Smooth muscle cell of the brain vasculature (primary cell): ENCODE measurements around the gene PBX3.
"Not testable (repeated sequence)": the region's sequence is repeated elsewhere in the genome, so short reads cannot be mapped to it uniquely, and the experiment has no call there.

Source experiments
- DNase-seq: peaks from one replicate; pipeline ENCODE4 v3.0.0-alpha.2; 2012; ENCODE audit warnings: low read depth, low spot score

The PBX3 gene

GRCh38 chr9:125821078-125821477 is 73.9 kb downstream of the PBX3 start:
- no peak for DNase-seq

GRCh38 chr9:125822160-125822559 is 75.0 kb downstream of the PBX3 start:
- no peak for DNase-seq

- DNase-seq = no peak
Measured at GRCh38 chr9:125822902-125823301, 75.7 kb downstream of the PBX3 start.

GRCh38 chr9:125823874-125824406 is 76.8 kb downstream of the PBX3 start:
- not testable (repeated sequence) for DNase-seq

- no peak for DNase-seq
Measured at GRCh38 chr9:125825762-125826161, 78.6 kb downstream of the PBX3 start.

- DNase-seq = no peak
Measured at GRCh38 chr9:125826850-125827249, 79.7 kb downstream of the PBX3 start.

GRCh38 chr9:125829743-125830142 is 82.6 kb downstream of the PBX3 start:
- DNase-seq = no peak

GRCh38 chr9:125831054-125831453 is 83.9 kb downstream of the PBX3 start:
- DNase-seq = no peak

GRCh38 chr9:125831616-125832015 is 84.4 kb downstream of the PBX3 start:
- DNase-seq = no peak

GRCh38 chr9:125835655-125836054 is 88.5 kb downstream of the PBX3 start:
- no peak for DNase-seq

GRCh38 chr9:125839317-125839716 is 92.1 kb downstream of the PBX3 start:
- DNase-seq = no peak

GRCh38 chr9:125841444-125841843 is 94.3 kb downstream of the PBX3 start:
- DNase-seq = no peak

- DNase-seq = no peak
Measured at GRCh38 chr9:125842242-125842641, 95.1 kb downstream of the PBX3 start.

- no peak for DNase-seq
Measured at GRCh38 chr9:125843646-125844045, 96.5 kb downstream of the PBX3 start.

GRCh38 chr9:125844611-125845010 is 97.4 kb downstream of the PBX3 start:
- no peak for DNase-seq

GRCh38 chr9:125845271-125845808 is 98.2 kb downstream of the PBX3 start:
- DNase-seq = no peak

- DNase-seq = no peak
Measured at GRCh38 chr9:125847735-125848134, 100.6 kb downstream of the PBX3 start.

- no peak for DNase-seq
Measured at GRCh38 chr9:125850106-125850632, 103.0 kb downstream of the PBX3 start.

GRCh38 chr9:125850763-125851162 is 103.6 kb downstream of the PBX3 start:
- no peak for DNase-seq

GRCh38 chr9:125851979-125852378 is 104.8 kb downstream of the PBX3 start:
- no peak for DNase-seq

- DNase-seq = no peak
Measured at GRCh38 chr9:125852386-125852785, 105.2 kb downstream of the PBX3 start.

GRCh38 chr9:125854553-125855275 is 107.5 kb downstream of the PBX3 start:
- DNase-seq = no peak

GRCh38 chr9:125856331-125856730 is 109.2 kb downstream of the PBX3 start:
- DNase-seq = no peak
